SK-N-SH (cell line): Measurements from ENCODE around the gene NBEA. TPM values are rescaled to one million over a fixed set of nuclear protein-coding genes. Genes with fewer than 3 reads are reported as not detected.

Source experiments
- CTCF ChIA-PET: fragments of 300-600, 350-600 bp; formaldehyde crosslinking; extraction: SDS; loops from one replicate; lab custom pipeline; 2021; lab: Yijun Ruan, JAX
- POLR2A ChIA-PET: fragments of 350-600 bp; sonication (Branson Sonifier 250); formaldehyde crosslinking; extraction: SDS; loops from one replicate; lab custom pipeline; 2020; ENCODE audit warnings: antibody characterized with exemption, inconsistent platforms; lab: Yijun Ruan, JAX
- DNase-seq: peaks from one replicate; pipeline ENCODE4 v3.0.0; 2012
- H2AFZ ChIP-seq: fragments of 200-600 bp; sonication (generic); 2 replicates; pipeline ENCODE4 v1.8.1; 2016; ENCODE audit warnings: antibody characterized with exemption, mild to moderate bottlenecking, low read depth
- H3F3A ChIP-seq: fragments of 200-600 bp; sonication (generic); replicated peaks from 2 replicates; pipeline ENCODE3; 2016; ENCODE audit warnings: antibody characterized with exemption, mild to moderate bottlenecking; ENCODE audit not compliant: insufficient read depth
- H3K27ac ChIP-seq, 2 experiments: fragments of 200-500 bp in 1 of 2; fragments of 200-600 bp in 1 of 2; sonication (Bioruptor generic) in 1 of 2; sonication (generic), shearing (Covaris generic) in 1 of 2; 2 replicates each; pipeline versions ENCODE4 v1.5.1 to v1.6.1; 2014 to 2016; ENCODE audit warnings: low read depth in 2 of 2, inconsistent platforms in 1 of 2, low read length in 1 of 2, mild to moderate bottlenecking in 1 of 2, mixed read lengths in 1 of 2
- H3K27me3 ChIP-seq: fragments of 200-600 bp; sonication (generic), shearing (Covaris generic); 2 replicates; pipeline ENCODE4 v1.6.1; 2016; ENCODE audit warnings: mixed run types; ENCODE audit not compliant: insufficient read depth
- H3K36me3 ChIP-seq, 2 experiments: fragments of 200-500 bp in 1 of 2; fragments of 200-600 bp in 1 of 2; sonication (Bioruptor generic) in 1 of 2; sonication (generic) in 1 of 2; replicated peaks in 1 of 2; 2 replicates each; pipeline versions ENCODE3 to v1.5.1; 2014 to 2016; ENCODE audit warnings: low read length in 1 of 2, mild to moderate bottlenecking in 1 of 2; ENCODE audit not compliant: insufficient read depth in 2 of 2, control insufficient read depth in 1 of 2
- H3K4me1 ChIP-seq, 2 experiments: fragments of 200-500 bp in 1 of 2; fragments of 200-600 bp in 1 of 2; sonication (Bioruptor generic) in 1 of 2; sonication (generic), shearing (Covaris generic) in 1 of 2; 2 replicates each; pipeline versions ENCODE4 v1.5.1 to v1.6.1; 2014 to 2016; ENCODE audit warnings: low read depth in 1 of 2, low read length in 1 of 2, mixed run types in 1 of 2; ENCODE audit not compliant: insufficient read depth in 2 of 2, control insufficient read depth in 1 of 2
- H3K4me2 ChIP-seq: fragments of 200-600 bp; sonication (generic), shearing (Covaris generic); 2 replicates; pipeline ENCODE4 v1.6.1; 2017; ENCODE audit warnings: mixed run types
- H3K4me3 ChIP-seq, 2 experiments: fragments of 200-500 bp in 1 of 2; fragments of 200-600 bp in 1 of 2; sonication (Bioruptor generic) in 1 of 2; sonication (generic), shearing (Covaris generic) in 1 of 2; 2 replicates each; pipeline versions ENCODE4 v1.5.1 to v1.8.1; 2014 to 2016; ENCODE audit warnings: low read depth in 2 of 2, inconsistent platforms in 1 of 2, low read length in 1 of 2, mild to moderate bottlenecking in 1 of 2, mixed read lengths in 1 of 2, moderate library complexity in 1 of 2
- H3K79me2 ChIP-seq: fragments of 200-600 bp; sonication (generic); 2 replicates; pipeline ENCODE4 v1.8.1; 2017; ENCODE audit warnings: mild to moderate bottlenecking; ENCODE audit not compliant: insufficient read depth
- H3K9ac ChIP-seq: fragments of 200-600 bp; sonication (generic); 2 replicates; pipeline ENCODE4 v1.6.1; 2017; ENCODE audit warnings: mixed run types
- H3K9me2 ChIP-seq: fragments of 200-600 bp; sonication (generic); 2 replicates; pipeline ENCODE4 v1.6.1; 2017; ENCODE audit warnings: mixed run types
- H3K9me3 ChIP-seq: fragments of 200-600 bp; sonication (generic); 2 replicates; pipeline ENCODE4 v1.6.1; 2017; ENCODE audit warnings: mixed run types, mild to moderate bottlenecking, moderate library complexity
- H4K20me1 ChIP-seq: fragments of 200-600 bp; sonication (generic); 2 replicates; pipeline ENCODE4 v1.6.1; 2017; ENCODE audit warnings: mild to moderate bottlenecking, mixed run types; ENCODE audit not compliant: insufficient read depth
- ELF1 ChIP-seq: IDR thresholded peaks from 2 replicates; pipeline ENCODE4 v1.4.0; 2012
- EZH2phosphoT487 ChIP-seq: fragments of 200-600 bp; sonication (generic); IDR thresholded peaks from 2 replicates; pipeline ENCODE4 v1.6.1; 2017; ENCODE audit warnings: low read depth, mixed run types, mild to moderate bottlenecking, antibody characterized with exemption, moderate library complexity, borderline replicate concordance
- FOXJ3 ChIP-seq: sonication (generic); formaldehyde crosslinking; IDR thresholded peaks from 2 replicates; pipeline ENCODE4 v1.5.1; 2020; ENCODE audit warnings: mild to moderate bottlenecking, missing genetic modification reagents
- FOXM1 ChIP-seq: IDR thresholded peaks from 2 replicates; pipeline ENCODE4 v1.4.0; 2012; ENCODE audit warnings: low read depth, mild to moderate bottlenecking
- GABPA ChIP-seq: IDR thresholded peaks from 2 replicates; pipeline ENCODE4 v1.4.0; 2012; ENCODE audit warnings: low read depth, mild to moderate bottlenecking
- GATA2 ChIP-seq: sonication (generic); formaldehyde crosslinking; IDR thresholded peaks from 2 replicates; pipeline ENCODE4 v1.5.0; 2020; ENCODE audit warnings: mild to moderate bottlenecking, missing genetic modification reagents
- MXI1 ChIP-seq: IDR thresholded peaks from 2 replicates; pipeline ENCODE4 v1.6.1; 2012; ENCODE audit warnings: mild to moderate bottlenecking, low read depth, low read length, improper control_type of control experiment
- POLR2AphosphoS5 ChIP-seq: IDR thresholded peaks from 2 replicates; pipeline ENCODE4 v1.6.1; 2012; ENCODE audit warnings: low read depth, low read length
- RAD21 ChIP-seq: IDR thresholded peaks from 2 replicates; pipeline ENCODE4 v1.6.1; 2012; ENCODE audit warnings: mild to moderate bottlenecking, low read length
- RXRA ChIP-seq: IDR thresholded peaks from 2 replicates; pipeline ENCODE4 v1.4.0; 2012; ENCODE audit warnings: low read depth, mild to moderate bottlenecking, borderline replicate concordance
- SIN3A ChIP-seq: IDR thresholded peaks from 2 replicates; pipeline ENCODE4 v1.6.1; 2012; ENCODE audit warnings: low read depth, mild to moderate bottlenecking, low read length, moderate library complexity, borderline replicate concordance
- TAF1 ChIP-seq: IDR thresholded peaks from 2 replicates; pipeline ENCODE4 v1.6.1; 2012; ENCODE audit warnings: low read depth, mild to moderate bottlenecking, low read length, moderate library complexity, borderline replicate concordance
- WGBS: methylation state at CpG from one replicate; pipeline ENCODE4 v1.1.6; 2017; ENCODE audit warnings: low lambda C conversion rate; 5-methylcytosine and 5-hydroxymethylcytosine counted together
- polyA plus RNA-seq, 3 experiments: library from polyadenylated mRNA; depleted of rRNA; stranded (reverse); fragments of >200 nt; gene quantifications; 2 replicates each; pipeline ENCODE4 v1.2.3, GENCODE V29; 2012
- TF ChIP-seq, protein P1 (sequence below): IDR thresholded peaks from 2 replicates; pipeline ENCODE4 v1.4.0; 2012; ENCODE audit warnings: low read depth, borderline replicate concordance
- TF ChIP-seq, protein P2 (sequence below): IDR thresholded peaks from 2 replicates; pipeline ENCODE4; 2012
- TF ChIP-seq, protein P3 (sequence below): fragments of 200-600 bp; sonication (generic); IDR thresholded peaks from 2 replicates; pipeline ENCODE4 v1.6.1; 2017; ENCODE audit warnings: antibody characterized with exemption, mild to moderate bottlenecking, moderate library complexity
- TF ChIP-seq, protein P4 (sequence below): fragments of 150-350 bp; IDR thresholded peaks from 2 replicates; pipeline ENCODE4 v1.6.1; 2017; ENCODE audit warnings: antibody characterized with exemption, low read length, low read depth, borderline replicate concordance

Gene NBEA
- polyA plus RNA-seq, 1 of the 3 experiments (the other 2 are of a cell fraction) = 12.3 TPM

DNA sequence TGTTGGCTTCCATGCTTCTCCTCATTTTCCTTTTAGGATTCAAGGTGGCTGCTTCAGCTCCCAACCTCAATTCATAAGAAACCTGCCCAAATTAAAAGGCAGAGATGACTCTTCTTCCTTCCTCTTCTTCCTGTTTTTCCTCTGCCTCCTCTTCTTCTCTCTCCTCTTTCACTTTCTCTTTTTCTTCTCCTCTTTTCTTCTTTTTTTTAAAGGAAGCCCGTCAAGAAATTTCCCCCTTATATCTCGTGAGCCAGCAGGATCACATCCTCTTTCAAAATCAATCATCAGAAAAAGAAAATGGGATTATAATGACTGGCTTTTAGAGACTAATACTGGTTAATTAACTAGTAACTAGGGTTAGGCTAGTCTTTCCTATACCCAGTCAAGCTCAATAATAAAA lies 220.3 kb downstream of the NBEA start:
- Histone ChIP-seq H3K27ac (no peak overlapping the region), H3K9me3 (no peaks in the 10 kb centered on the region), H3K4me1 (peaks cover 0 to 6% of the 10 kb centered on the region in 2 experiments; a peak in 3 of 4 replicates), H3K27me3 (no peaks in the 10 kb centered on the region), H2AFZ (no peak overlapping the region; the same call in 1 of the 2 replicates), H3K4me2 (0 out of 2 replicates have a peak overlapping the region, but pooled peaks have one; percentile 16), H3K36me3 (peaks cover 7 to 18% of the 10 kb centered on the region in 2 experiments), H4K20me1 (no peaks in the 10 kb centered on the region), H3K79me2 (no peaks in the 10 kb centered on the region), H3K9ac (no peak overlapping the region), H3F3A (peaks cover 6% of the 10 kb centered on the region), H3K9me2 (no peaks in the 10 kb centered on the region), H3K4me3 (no peak overlapping the region)
- ChIA-PET CTCF (no interaction called here), POLR2A (no interaction called here)
- TF ChIP-seq FOXJ3 (CRISPR knock-in tag) (no peak), GABPA (no peak), TAF1 (no peak), GATA2 (CRISPR knock-in tag) (no peak), MXI1 (no peak), EZH2phosphoT487 (no peak), POLR2AphosphoS5 (no peak), ELF1 (no peak), RAD21 (no peak)
- TF ChIP-seq, protein P1, sequence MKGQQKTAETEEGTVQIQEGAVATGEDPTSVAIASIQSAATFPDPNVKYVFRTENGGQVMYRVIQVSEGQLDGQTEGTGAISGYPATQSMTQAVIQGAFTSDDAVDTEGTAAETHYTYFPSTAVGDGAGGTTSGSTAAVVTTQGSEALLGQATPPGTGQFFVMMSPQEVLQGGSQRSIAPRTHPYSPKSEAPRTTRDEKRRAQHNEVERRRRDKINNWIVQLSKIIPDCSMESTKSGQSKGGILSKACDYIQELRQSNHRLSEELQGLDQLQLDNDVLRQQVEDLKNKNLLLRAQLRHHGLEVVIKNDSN = no peak
- TF ChIP-seq, protein P2, sequence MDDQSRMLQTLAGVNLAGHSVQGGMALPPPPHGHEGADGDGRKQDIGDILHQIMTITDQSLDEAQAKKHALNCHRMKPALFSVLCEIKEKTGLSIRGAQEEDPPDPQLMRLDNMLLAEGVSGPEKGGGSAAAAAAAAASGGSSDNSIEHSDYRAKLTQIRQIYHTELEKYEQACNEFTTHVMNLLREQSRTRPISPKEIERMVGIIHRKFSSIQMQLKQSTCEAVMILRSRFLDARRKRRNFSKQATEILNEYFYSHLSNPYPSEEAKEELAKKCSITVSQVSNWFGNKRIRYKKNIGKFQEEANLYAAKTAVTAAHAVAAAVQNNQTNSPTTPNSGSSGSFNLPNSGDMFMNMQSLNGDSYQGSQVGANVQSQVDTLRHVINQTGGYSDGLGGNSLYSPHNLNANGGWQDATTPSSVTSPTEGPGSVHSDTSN = no peak
- TF ChIP-seq, protein P3, sequence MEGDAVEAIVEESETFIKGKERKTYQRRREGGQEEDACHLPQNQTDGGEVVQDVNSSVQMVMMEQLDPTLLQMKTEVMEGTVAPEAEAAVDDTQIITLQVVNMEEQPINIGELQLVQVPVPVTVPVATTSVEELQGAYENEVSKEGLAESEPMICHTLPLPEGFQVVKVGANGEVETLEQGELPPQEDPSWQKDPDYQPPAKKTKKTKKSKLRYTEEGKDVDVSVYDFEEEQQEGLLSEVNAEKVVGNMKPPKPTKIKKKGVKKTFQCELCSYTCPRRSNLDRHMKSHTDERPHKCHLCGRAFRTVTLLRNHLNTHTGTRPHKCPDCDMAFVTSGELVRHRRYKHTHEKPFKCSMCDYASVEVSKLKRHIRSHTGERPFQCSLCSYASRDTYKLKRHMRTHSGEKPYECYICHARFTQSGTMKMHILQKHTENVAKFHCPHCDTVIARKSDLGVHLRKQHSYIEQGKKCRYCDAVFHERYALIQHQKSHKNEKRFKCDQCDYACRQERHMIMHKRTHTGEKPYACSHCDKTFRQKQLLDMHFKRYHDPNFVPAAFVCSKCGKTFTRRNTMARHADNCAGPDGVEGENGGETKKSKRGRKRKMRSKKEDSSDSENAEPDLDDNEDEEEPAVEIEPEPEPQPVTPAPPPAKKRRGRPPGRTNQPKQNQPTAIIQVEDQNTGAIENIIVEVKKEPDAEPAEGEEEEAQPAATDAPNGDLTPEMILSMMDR = no peak
- WGBS = 96% methylated on average over 2 of the region's 2 CpGs
- no peak for DNase-seq

DNA sequence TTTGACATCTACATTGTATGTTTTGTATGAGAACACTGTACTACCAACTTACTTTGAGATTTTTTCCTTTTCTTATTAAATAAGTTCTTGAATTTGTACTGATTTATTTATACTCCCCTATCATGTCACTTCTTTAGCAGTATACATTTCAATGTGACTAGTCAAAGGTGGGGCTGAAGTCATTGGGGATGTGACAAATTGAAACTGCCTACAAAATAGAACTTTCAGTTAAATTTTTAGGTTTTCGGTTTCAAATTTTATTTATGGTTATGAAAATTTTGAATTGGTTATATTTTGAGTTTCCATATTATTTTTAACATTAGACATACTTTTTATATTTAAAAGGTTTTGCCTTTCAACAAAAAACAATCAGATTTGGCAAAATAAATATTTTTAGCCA lies 221.6 kb downstream of the NBEA start:
- Histone ChIP-seq H3K27me3 (no peaks in the 10 kb centered on the region), H3K9me3 (no peaks in the 10 kb centered on the region), H3K9me2 (no peaks in the 10 kb centered on the region), H2AFZ (no peak overlapping the region), H3K27ac (no peak overlapping the region), H3K4me3 (no peak overlapping the region), H3F3A (peaks cover 8% of the 10 kb centered on the region), H3K4me2 (no peak overlapping the region), H3K79me2 (no peaks in the 10 kb centered on the region), H4K20me1 (no peaks in the 10 kb centered on the region), H3K9ac (no peak overlapping the region), H3K36me3 (peaks cover 7 to 18% of the 10 kb centered on the region in 2 experiments), H3K4me1 (peaks cover 0 to 6% of the 10 kb centered on the region in 2 experiments; a peak in 3 of 4 replicates)
- CTCF ChIA-PET = interaction anchor here (0.6 to 2.2 kb wide), 15 partner anchors 10 to 1620 kb away, joined by 3 to 14 read pairs (median 4); partner anchors contain the start of gene RFC3
- no peak for DNase-seq
- WGBS = 94% methylated on average over 1 of the region's 1 CpG
- TF ChIP-seq RXRA = no peak
- no peak for TF ChIP-seq EZH2phosphoT487
- TF ChIP-seq GABPA = no peak
- no peak for TF ChIP-seq FOXM1
- no peak for TF ChIP-seq MXI1
- no peak for TF ChIP-seq RAD21
- TF ChIP-seq SIN3A = no peak
- TF ChIP-seq, protein P4, sequence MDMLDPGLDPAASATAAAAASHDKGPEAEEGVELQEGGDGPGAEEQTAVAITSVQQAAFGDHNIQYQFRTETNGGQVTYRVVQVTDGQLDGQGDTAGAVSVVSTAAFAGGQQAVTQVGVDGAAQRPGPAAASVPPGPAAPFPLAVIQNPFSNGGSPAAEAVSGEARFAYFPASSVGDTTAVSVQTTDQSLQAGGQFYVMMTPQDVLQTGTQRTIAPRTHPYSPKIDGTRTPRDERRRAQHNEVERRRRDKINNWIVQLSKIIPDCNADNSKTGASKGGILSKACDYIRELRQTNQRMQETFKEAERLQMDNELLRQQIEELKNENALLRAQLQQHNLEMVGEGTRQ = no peak
- TF ChIP-seq, protein P2 = no peak
- POLR2A ChIA-PET = no interaction called here
